Osteocyte (in vitro differentiated cells): ENCODE data around the gene MEG3. TPM values are rescaled to one million over a fixed set of nuclear protein-coding genes. Genes with fewer than 3 reads are reported as not detected.

Experiments used
- DNase-seq: peaks from one replicate; pipeline ENCODE4 v3.0.0; 2021; ENCODE audit warnings: mixed read lengths; ENCODE audit not compliant: unreplicated experiment; ENCODE audit errors: extremely low spot score
- H3K27ac Mint-ChIP-seq: one replicate; pipeline ENCODE4 v1.8.0; 2021; ENCODE audit warnings: mild to moderate bottlenecking, mixed read lengths; ENCODE audit not compliant: unreplicated experiment
- H3K27me3 Mint-ChIP-seq: one replicate; pipeline ENCODE4 v1.8.0; 2021; ENCODE audit warnings: mixed read lengths; ENCODE audit not compliant: unreplicated experiment
- H3K36me3 Mint-ChIP-seq: one replicate; pipeline ENCODE4 v1.8.0; 2021; ENCODE audit warnings: mixed read lengths; ENCODE audit not compliant: unreplicated experiment
- H3K4me1 Mint-ChIP-seq: one replicate; pipeline ENCODE4 v1.8.0; 2021; ENCODE audit warnings: mixed read lengths; ENCODE audit not compliant: unreplicated experiment
- H3K4me3 Mint-ChIP-seq: one replicate; pipeline ENCODE4 v1.8.0; 2021; ENCODE audit warnings: mild to moderate bottlenecking, moderate library complexity, mixed read lengths; ENCODE audit not compliant: unreplicated experiment
- H3K9me3 Mint-ChIP-seq: one replicate; pipeline ENCODE4 v1.8.0; 2021; ENCODE audit warnings: mixed read lengths; ENCODE audit not compliant: unreplicated experiment
- CTCF ChIP-seq: fragments of 200-600 bp; sonication (generic); IDR thresholded peaks from 2 replicates; pipeline ENCODE4 v1.5.0; 2021; ENCODE audit warnings: antibody characterized with exemption, mild to moderate bottlenecking, moderate library complexity
- total RNA-seq: library from RNA; stranded (reverse); gene quantifications from 2 replicates; pipeline ENCODE4 v1.2.1, GENCODE V29; 2021

The MEG3 gene
- total RNA-seq, 1 donor from 2014 or later = not detected

GRCh38 chr14:100889641-100890040, 63.7 kb downstream of the MEG3 start:
- Mint-ChIP-seq H3K9me3 (no peaks in the 10 kb centered on the region), H3K36me3 (no peaks in the 10 kb centered on the region), H3K4me1 (peaks cover 3% of the 10 kb centered on the region), H3K4me3 (no peak overlapping the region), H3K27ac (no peak overlapping the region), H3K27me3 (peaks cover 36% of the 10 kb centered on the region)
- no peak for DNase-seq
- no peak for TF ChIP-seq CTCF

DNA sequence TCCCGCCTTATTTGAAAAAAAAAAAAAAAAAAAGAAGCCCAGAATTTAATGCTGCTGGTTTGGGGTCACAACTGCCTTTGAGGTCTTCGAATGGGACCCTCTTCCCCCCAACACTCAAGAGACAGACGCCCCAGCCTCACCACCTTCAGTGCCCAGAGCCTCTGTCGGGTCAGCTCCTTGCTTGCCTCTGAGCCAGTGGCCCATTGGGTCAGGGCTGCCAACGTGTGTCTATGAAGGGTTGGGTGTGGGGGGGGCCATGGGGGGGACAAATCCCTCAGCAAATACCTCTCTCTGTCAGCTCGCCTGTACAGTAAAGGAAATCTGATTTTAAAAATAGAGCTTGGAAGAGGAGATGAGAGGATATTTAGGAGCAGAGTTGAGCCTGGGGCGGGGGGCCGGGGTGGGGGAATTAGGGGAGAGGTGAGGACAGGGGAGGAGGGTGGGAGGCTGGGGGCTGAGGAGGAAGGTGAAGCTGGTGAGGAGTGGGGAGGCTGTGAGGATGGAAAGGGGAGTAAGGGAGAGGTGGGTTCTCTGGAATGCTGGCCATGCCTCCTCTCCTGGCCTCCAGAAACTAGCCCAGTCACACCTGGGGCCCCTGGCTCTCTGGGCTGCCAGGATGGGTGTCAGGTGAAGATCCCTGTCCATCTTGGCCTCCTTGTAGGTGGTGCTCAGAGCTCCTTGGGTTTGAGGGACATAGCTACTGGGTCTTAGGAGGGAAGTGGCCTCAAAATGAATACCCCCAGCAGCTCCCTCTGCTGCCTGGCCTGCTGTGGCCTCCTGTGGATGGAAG, 64.3 kb downstream of the MEG3 start:
- peaks cover 36% of the 10 kb centered on the region for H3K27me3 Mint-ChIP-seq
- peaks cover 3% of the 10 kb centered on the region for H3K4me1 Mint-ChIP-seq
- H3K4me3 Mint-ChIP-seq = no peak overlapping the region
- no peak for TF ChIP-seq CTCF
- H3K36me3 Mint-ChIP-seq = no peaks in the 10 kb centered on the region
- H3K27ac Mint-ChIP-seq = no peak overlapping the region
- H3K9me3 Mint-ChIP-seq = no peaks in the 10 kb centered on the region
- no peak for DNase-seq

GRCh38 chr14:100891051-100891450, 65.1 kb downstream of the MEG3 start:
- DNase-seq = no peak
- peaks cover 3% of the 10 kb centered on the region for H3K4me1 Mint-ChIP-seq
- no peak overlapping the region for H3K4me3 Mint-ChIP-seq
- TF ChIP-seq CTCF = no peak
- H3K27ac Mint-ChIP-seq = no peak overlapping the region
- no peaks in the 10 kb centered on the region for H3K9me3 Mint-ChIP-seq
- peaks cover 33% of the 10 kb centered on the region for H3K27me3 Mint-ChIP-seq
- H3K36me3 Mint-ChIP-seq = no peaks in the 10 kb centered on the region

DNA sequence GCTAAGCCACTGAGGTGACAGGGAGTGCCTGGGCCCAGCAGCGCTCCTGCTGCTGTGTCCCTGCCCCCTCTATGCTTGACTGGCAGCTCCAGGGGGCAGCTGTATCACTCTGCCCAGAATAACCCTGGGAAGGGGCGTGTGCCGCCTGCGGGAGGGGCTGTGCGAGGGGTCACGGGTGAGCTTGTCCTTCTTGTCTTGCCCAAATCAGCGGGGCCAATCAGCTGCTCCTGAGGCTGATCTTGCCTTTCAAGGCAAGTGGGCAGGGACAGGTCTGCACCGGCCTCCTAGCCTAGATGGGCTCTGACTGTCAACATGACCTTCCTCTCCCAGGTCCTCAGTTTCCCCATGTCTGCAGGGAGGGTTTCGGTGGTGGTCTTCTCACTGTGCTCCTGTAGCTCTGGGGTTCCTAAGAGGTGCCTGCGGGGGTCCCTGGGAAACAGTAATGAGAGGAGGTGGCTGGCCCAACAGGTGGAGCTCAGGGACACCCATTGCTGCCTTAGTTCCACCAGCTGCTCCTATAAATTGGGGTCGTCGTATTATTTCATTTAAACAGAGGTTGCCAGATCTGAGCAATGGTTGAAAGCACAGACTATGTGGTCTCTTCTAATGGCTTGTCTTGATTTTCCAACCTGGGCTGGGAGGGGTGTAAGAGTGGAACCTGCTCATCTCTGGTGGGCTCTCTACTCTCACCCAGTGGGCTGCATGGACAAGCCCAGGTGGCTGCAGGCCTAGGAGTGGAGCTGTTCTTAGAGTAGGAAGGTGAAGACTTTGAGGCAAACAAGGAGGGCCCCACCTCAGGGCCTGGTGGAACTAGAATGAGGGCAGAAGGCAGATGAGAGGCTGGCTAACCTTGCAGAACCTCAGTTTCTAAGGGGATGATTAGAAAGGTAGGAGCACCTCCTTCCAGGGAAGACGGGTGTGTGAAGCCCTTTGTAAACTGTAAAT, 65.9 kb downstream of the MEG3 start:
- Mint-ChIP-seq H3K36me3 (no peaks in the 10 kb centered on the region), H3K27me3 (peaks cover 31% of the 10 kb centered on the region), H3K27ac (no peak overlapping the region), H3K4me3 (no peak overlapping the region), H3K9me3 (no peaks in the 10 kb centered on the region), H3K4me1 (peaks cover 3% of the 10 kb centered on the region)
- TF ChIP-seq CTCF = no peak
- DNase-seq = no peak
